HPDE6-E6E7 (cell line): ENCODE results near the gene PTPN3.

ENCODE experiments used
- DNase-seq: peaks from one replicate; pipeline ENCODE4 v3.0.0; 2011; ENCODE audit warnings: missing footprints; ENCODE audit errors: extremely low spot score

PTPN3 gene

DNA sequence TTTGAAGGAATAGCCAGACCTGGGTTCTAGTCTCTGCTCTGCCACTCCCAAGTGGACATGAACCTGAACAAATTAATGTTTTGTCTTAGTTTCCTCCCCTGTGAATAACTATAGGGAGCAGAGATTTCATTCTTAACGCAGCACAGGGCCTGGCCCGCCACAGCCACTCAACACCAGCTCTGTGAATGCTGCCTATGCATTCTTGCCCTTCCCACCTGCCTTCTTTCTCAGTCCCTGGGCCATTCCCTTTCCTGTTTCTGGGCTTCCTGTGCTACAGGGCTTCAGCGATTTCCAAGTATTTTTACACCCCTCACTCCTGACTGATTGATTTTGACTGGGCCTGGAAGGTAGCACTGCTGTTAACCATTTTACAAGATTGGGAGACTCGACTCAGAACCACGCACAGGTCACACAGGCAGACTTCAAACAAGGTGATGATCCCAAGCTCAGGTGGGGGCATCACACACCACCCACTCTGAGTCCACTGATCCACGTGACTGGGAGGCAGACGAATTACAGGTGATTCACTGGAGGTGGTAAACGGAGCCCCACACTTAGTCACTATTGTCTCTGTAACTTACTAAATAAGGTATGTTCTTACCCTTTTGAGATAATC, 21.4 kb downstream of the PTPN3 start:
- DNase-seq, result no peak

GRCh38 chr9:109475526-109475925, 22.6 kb downstream of the PTPN3 start:
- DNase-seq, result no peak

DNA sequence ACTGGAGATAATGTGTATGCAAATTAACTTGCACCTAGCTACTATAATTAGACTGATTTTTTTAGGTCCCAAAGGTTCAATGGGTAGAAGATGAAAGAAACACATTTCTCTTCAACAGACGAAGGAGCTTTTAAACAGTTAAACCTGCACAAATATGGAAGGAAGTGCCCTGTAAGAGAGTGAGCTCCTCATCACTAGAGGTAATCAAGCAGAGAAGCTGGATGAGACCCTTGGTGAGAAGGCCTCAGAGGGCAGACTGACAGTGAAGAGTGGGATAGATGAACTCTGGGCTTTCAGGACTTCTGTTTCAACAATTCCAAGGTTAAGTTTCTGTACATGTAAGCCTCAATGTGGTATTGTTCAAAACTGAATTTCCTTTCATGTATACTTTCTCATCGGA, 23.2 kb downstream of the PTPN3 start:
- no peak for DNase-seq

DNA sequence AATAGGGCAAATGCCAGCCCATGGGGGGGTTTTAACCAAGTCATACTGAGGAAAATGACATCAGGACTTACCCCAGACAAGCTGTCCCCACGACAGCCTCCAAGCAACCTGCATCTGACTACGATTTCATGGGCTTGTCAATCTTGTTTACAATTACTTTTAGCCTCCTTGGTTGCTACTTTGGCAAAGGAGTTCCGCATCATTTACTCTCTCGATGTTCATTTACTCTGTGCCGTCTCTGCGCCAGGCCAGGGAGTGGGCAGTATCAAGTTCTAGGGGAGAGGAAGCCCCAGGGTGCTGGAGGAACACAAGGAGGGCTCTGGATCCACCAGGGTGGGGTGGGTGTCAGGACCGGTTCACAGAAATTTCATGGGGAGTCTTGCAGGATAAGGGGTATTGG, 23.9 kb downstream of the PTPN3 start:
- DNase-seq, result no peak

GRCh38 chr9:109473329-109473728, 24.8 kb downstream of the PTPN3 start:
- DNase-seq, result no peak

- DNase-seq, result no peak
These were observed 26.4 kb downstream of the PTPN3 start for GRCh38 chr9:109471475-109472393.

DNA sequence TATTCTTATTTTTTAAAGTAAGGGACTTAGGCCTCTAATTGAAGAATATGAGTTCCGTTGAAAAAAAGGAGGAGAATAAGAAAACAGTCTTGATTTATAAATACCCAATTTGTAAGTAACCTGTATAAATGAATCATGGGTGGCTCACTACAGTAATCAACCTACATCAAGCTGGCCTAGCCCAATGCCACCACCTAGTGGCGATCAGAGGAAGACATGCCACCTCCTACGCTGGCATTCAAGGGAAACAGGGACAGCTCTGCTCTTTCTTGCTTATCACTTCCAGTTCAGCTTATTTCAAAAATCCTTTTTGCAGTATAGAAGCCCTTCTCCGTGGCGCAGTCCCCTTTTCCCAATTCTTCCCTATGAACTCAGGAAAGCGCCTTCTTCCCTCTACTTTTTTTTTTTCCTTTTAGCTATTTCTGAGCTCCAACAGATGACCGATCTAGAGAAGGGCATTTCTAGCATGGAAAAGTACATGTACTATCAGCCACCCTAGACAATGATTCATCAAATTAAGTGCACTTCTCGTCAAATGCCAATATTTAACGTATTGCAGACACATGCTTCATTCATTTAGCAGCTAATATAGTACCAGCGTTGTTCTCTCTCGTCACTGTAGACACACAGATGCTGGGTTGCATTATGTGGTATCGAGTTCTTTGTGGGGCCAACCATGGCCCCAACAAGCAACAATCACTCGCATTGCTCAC, 28.3 kb downstream of the PTPN3 start:
- DNase-seq, result peak; percentile 75

- no peak for DNase-seq
These were observed 29.2 kb downstream of the PTPN3 start for GRCh38 chr9:109468927-109469326.

DNA sequence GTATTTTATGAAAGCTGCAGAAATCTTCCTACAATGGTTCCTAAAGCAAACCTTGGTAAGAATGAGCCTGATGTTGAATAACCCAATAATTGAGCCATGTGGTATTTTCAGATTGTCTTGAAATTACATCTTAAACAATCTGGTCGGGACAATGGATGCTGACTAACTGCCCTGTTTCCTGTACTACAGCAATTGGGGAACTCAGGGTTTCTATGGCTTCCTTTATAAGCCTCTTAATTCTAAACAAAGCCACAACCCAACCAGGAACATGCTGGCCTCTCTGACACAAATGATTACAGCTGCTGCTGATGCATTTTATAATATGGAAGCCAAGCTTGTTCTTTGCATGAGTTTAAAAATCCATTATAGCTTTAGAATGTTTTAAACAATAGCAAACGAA, 30.2 kb downstream of the PTPN3 start:
- DNase-seq, result no peak

- peak; percentile 60 for DNase-seq
These were observed 31.2 kb downstream of the PTPN3 start for GRCh38 chr9:109466623-109467590.

DNA sequence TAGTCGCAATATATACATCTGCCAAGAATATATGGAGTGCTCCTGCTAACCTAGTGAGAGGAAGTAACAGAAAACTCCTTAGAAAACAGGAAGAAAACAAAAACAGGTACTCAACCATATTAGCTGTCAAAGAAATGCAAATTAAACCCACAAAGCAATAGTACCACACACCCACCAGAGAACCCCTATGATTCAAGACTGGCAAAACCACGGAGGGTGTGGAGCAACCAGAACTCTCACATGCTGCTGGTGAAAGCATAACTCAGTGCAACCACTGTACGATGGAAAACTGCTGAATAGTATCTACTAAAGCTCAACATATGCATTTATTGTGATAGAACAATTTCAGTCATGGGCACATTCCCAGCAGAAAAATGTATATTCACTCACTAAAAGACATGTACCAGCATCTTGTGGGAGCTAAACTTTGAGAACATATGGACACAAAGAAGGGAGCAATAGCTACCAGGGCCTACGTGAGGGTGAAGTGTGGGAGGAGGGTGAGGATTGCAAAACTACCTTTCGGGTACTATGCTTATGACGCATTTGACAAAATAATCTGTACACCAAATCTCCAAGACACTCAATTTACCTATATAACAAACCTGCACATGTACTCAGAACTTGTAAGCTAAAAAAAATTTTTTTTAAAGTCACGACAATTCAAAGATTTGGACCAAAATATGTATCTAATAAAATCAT, 34.0 kb downstream of the PTPN3 start:
- DNase-seq, result no peak

- no peak for DNase-seq
These were observed 37.5 kb downstream of the PTPN3 start for GRCh38 chr9:109460576-109460975.

- DNase-seq, result no peak
These were observed 38.7 kb downstream of the PTPN3 start for GRCh38 chr9:109459423-109459822.

DNA sequence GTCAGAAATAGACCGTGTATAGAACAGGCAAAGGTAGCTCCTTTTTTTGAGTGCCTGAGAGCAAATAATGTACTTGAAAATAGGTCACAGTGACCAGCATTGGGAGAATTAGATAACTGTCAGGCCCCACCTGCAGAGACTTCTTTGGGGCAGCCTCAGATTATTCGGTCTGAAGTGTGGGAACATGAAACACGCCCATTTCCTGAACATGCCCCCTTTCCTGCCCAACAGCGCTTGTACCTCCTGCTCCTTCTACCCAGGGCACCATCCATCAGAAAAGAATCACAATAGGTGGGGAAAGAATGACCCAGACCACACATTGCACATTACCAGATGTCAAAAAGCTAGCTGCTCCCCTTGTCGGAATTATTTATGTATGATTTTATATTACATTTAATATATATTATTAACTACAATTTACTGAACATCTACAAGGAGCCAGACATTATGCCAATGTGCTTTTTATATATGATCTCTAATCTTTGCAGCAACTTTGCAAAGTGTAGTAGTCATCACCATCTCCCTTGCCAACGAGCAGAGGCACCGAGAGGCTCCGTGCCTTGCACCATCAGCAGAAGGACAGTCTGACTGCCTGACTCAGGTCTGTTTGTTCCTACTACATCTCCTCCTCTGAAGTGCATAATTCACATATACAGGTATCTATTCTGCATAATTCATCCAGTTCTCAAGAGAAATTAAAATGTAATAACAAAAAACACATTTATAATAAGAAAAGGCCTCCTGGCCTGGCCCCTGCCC, 39.5 kb downstream of the PTPN3 start:
- no peak for DNase-seq

- no peak for DNase-seq
These were observed 41.3 kb downstream of the PTPN3 start for GRCh38 chr9:109456811-109457210.

DNA sequence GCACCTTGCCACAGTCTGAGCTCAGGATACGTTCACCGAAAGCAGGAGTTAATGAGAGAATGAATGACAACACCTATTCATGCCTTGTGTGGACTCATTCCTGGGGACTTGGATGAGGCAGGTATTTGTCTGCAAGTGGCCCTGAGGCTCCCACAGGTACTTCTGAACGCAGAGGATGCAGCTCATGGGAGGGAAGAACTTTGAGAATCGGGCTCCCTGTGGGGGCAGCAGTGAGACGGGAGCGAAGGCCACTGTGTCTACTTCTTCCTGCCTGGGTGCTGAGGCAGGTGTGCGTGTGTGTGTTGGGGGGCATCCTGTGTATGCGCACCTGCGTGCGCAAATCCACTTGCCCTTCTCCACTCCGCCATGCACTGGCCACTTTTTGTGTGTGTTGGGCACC, 42.2 kb downstream of the PTPN3 start:
- DNase-seq, result no peak

DNA sequence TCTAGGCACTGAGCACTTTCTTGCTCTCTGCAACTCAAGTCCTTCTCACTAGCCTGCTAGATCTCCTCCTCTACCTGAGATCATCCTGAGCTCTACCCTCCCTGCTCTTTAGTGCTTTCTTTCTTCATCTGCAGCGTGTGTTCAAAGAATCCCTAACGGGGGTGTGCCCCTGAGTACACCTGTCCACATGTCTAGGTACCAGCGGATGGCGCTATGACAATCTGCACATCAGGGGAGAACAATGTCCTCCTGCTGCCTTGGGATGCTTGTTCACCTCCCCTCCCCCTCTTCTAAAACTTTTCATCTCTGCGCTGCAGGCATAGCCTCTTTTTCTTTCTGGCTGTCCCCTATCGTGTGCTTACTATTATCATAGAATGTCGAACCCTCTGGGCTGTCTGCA, 42.7 kb downstream of the PTPN3 start:
- no peak for DNase-seq

- DNase-seq, result no peak
These were observed 43.4 kb downstream of the PTPN3 start for GRCh38 chr9:109454601-109455155.

DNA sequence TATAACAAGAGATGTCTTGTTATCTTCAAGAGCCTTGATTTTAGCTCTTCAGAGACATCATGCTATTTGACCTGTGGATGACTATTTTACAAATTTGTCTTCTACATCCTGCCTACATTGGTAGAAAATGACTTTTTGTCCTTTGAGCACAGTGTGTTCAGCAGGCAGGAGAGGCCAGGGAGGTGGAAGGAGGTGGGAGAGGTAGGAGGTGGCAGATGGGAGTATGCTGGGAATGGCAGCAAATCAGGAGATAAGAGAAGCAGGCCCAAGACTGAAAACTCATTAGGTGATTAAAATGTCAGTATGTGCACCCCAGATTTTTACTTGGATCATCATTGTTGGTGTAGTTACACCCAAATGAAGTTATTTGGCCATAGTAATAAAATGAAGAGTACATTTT, 44.1 kb downstream of the PTPN3 start:
- no peak for DNase-seq
